H1 (cell line): ENCODE results near the gene CXCR1. TPM values are rescaled to one million over a fixed set of nuclear protein-coding genes. Genes with fewer than 3 reads are reported as not detected.

ENCODE experiments used
- CEBPB ChIP-seq: IDR thresholded peaks from 2 replicates; pipeline ENCODE4 v1.6.1; 2012; ENCODE audit warnings: low read depth, low read length
- CHD7 ChIP-seq: fragments of 300-600 bp; sonication (generic); IDR thresholded peaks from 2 replicates; pipeline ENCODE4 v1.7.1; 2012; ENCODE audit warnings: low read length, moderate library complexity, mild to moderate bottlenecking, inconsistent platforms; ENCODE audit not compliant: insufficient replicate concordance
- GTF2F1 ChIP-seq: IDR thresholded peaks from 2 replicates; pipeline ENCODE4 v1.6.1; 2012; ENCODE audit warnings: low read depth, low read length, improper control_type of control experiment, borderline replicate concordance
- RFX5 ChIP-seq: IDR thresholded peaks from 2 replicates; pipeline ENCODE4 v1.6.1; 2011; ENCODE audit warnings: low read depth, low read length, improper control_type of control experiment, borderline replicate concordance
- SIX5 ChIP-seq: IDR thresholded peaks from 2 replicates; pipeline ENCODE4 v1.6.1; 2011; ENCODE audit warnings: mild to moderate bottlenecking, low read depth, low read length
- SP2 ChIP-seq: IDR thresholded peaks from 2 replicates; pipeline ENCODE4 v1.6.1; 2012; ENCODE audit warnings: mild to moderate bottlenecking, low read length, inconsistent platforms
- polyA plus RNA-seq, 7 experiments: library from polyadenylated mRNA; depleted of rRNA in 3 of 7; stranded (reverse) in 5 of 7; unstranded in 2 of 7; fragments of >200 nt in 5 of 7; fragments of 200-250 nt in 2 of 7; gene quantifications; 1 replicate in 5 of 7; 2 replicates in 1 of 7; 4 replicates in 1 of 7; pipeline versions ENCODE4 v1.2.1 to v1.2.3, GENCODE V29; 2011 to 2013; ENCODE audit warnings: missing spikeins in 2 of 7, mixed read lengths in 2 of 7
- total RNA-seq: library from RNA; stranded (reverse); fragmentation: NEBNext Ultra II Directional; extraction: Animal tissue kit (Norgen Biotek cat#: 25700); gene quantifications from 2 replicates; pipeline ENCODE4 v1.2.1, GENCODE V29; 2021

CXCR1 gene
- total and polyA plus RNA-seq, 2 of the 8 experiments (the other 6 are each of a cell fraction or from before 2014, with no cell fraction given): not detected

- TF ChIP-seq CHD7 (no peak), RFX5 (no peak), GTF2F1 (no peak), SP2 (no peak), SIX5 (no peak), CEBPB (no peak)
Observed at GRCh38 chr2:218209078-218209477, 42.3 kb upstream of the CXCR1 start (continued).
